NCI-H446 (cell line): ENCODE measurements around the gene ACTRT2.

Experiments used
- DNase-seq, 2 experiments: peaks; one replicate each; lab custom pipeline; 2025; lab: John Stamatoyannopoulos, UW

ACTRT2 gene

DNA sequence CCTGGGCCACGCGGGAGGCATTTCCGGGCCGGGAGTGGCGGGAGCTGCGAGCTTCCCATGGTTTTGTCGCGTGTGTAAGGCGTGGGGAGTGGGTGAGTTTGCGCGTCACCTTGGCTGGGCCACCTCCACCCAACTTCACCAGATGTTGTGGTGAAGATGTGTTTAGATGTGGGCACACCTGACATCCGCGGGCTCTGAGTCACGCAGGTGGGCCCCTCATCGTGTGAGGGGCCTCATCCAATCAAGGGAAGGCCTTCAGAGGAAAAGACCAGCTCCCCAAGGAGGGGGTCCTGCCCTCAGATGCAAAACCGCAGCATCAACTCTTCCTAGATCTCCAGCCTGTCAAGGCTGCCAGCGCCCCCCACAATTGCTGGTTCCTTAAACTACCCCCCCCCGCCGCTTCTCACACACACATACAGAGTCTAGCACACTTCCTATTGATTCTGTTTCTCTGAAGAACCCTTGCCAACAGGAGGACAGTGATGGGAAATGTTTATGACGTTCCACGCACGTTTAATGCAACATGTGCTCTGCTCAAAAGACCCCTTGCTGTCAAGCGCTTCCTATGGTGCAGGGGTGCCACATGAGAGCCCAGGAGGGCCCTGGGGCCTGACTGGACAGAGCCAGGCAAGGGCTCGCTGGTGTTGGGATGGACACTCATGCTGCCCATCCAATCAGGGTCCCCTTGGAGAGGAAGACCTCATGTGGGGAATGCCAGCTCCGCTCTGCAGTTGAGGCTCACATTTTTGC is 11.9 kb downstream of the ACTRT2 start:
- DNase-seq: no peak

DNA sequence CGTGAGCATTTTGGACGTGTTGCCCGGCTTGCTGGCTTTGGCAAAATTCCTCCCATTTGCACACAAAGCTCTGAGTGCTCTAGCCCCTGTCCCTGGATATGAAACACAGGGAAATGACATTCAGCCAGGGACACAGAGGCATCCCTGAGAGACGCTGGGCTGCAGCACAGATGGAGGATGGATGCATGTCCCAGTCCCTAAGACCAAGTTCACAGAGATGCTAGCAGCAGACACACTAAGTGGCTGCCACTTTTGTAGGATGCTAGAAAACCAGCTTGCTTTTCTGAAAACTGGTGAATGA is 12.5 kb downstream of the ACTRT2 start:
- DNase-seq: no peak

DNA sequence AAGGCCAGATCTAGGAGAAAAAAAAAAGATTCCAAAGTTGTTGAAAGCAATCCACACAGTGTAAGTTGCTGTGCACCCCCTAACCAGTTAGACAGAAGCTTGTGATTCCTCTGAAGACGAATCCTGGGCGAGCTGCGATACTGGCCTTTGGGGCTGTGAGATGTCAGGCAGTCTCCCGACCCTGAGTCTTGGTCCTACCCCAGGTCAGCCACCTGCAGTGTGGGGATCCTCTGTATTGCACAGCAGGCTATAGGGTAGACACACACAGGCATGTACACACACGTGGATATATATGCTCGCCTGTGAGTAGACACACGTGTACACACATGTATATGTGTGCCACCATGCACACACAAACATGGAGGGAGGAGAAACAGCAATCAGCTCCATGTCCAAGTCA is 12.9 kb downstream of the ACTRT2 start:
- no peak for DNase-seq

DNA sequence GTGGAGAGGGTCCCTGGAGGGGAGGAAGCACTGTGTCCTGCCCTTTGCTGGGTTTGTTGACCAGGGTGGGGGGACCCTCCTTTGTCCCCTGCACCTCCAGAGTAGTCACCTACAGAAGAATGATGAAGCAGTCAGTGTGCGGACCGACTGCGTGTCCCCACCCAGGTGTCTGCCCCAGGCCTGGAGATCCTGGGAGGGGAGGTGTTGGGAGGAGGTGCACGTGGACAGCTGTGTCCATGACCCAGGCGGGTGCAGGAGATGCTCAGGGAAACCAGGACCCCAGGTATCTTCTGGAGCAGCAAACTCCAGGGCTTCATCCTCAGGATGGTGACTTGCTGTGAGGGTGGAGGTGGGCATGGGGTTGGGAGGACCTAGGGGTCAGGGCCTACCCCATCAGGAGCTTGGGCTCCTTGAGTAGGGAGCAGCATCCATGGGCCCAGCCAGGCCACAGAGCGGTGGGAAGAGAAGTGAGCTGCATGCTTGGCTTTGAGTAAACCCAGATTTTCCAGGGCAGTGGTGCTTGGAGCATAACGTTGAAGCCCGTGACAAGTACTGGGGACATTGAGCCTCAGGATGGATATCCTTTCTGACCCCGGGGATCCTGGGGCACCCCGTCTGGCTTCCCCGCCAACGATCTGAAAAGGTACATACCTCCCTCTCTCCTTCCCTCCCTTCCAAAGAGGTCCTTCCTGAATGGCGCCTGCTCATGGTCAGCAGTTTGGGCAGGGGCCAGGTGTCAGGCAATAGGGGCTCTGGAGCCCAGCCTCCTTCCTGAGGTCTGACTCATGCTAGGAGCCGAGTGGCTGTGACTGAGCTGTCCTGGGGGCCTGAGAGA is 13.7 kb downstream of the ACTRT2 start:
- no peak for DNase-seq

DNA sequence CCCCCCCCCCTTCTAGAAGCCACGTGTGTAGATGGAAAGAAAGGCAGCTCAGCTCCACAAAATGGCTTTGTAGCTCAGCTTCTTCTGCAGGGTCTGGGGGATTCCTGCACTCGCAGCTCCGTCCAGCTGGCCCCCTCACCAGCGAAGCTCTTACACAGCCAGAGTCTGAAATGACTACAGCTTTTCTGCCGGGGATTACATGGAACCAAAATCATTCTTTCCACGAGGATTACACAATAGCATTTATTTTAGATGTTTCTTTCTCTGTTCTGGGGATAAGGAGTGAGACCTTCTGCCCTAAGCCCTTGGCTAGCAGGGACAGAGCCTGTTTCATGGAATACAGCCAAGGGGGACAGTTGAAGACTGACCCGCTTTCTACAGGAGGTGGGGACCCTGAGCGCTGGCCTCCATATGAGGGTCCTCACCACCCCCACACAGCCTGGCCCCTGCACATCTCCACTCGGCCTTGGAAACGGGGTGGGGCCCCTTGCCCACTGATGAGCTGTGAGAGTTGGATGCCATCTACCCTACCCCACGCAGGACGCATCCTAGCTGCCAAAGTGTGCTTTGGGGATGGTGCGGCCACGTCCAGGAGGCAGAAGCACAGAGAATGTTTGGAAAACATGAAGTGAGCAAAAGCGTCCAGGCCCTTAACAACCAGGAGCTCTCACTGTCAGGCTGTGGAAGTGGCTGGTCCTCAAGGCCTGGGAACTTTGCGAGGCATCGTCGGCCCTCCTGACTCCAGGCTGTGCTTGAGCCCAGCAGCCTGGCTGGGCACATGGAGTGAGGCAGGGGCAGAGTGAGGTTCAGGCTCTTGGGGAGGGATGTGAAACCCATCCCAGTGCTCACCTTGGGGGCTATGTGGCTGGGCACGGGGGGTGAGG is 14.5 kb downstream of the ACTRT2 start:
- no peak for DNase-seq

DNA sequence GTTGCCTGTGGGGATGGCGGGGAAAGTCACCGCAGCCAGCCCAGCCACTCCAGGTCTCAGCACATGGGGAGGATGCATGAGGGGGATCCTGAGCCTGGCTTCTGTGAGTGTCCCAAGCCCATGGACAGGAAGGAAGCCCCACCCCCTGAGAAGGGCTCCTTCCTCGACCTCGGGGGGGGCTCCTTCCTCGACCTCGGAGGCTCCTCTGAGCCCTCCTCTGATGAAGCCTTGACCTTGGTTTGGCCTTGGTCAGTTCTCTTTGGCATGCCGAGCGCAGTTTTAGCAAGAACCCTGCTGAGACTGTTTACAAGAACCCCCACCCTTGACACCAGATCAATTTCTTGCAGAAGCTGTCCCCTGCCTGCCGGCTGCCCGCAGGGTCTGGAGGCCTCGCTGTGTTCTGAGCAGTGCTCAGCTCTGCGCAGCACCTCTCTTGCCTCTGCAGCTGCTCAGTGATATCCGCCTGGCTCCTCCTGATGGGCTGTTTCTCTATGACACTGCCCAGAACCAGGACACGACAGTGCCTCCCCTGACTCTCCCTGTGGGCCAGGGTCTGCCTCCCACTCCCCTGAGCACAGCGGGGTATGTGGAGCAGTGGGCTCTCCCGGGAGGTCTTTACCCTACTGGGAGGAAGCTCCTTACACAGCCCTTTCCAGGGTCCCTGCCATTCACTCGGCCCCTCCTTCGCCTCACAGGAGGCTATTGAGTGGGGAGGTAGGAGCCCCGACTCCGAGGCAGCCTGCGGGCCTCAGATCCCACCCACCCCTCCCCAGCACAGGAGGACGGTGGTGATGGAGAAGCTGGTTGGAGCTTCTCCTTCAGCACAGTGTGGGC is 15.4 kb downstream of the ACTRT2 start:
- no peak for DNase-seq

DNA sequence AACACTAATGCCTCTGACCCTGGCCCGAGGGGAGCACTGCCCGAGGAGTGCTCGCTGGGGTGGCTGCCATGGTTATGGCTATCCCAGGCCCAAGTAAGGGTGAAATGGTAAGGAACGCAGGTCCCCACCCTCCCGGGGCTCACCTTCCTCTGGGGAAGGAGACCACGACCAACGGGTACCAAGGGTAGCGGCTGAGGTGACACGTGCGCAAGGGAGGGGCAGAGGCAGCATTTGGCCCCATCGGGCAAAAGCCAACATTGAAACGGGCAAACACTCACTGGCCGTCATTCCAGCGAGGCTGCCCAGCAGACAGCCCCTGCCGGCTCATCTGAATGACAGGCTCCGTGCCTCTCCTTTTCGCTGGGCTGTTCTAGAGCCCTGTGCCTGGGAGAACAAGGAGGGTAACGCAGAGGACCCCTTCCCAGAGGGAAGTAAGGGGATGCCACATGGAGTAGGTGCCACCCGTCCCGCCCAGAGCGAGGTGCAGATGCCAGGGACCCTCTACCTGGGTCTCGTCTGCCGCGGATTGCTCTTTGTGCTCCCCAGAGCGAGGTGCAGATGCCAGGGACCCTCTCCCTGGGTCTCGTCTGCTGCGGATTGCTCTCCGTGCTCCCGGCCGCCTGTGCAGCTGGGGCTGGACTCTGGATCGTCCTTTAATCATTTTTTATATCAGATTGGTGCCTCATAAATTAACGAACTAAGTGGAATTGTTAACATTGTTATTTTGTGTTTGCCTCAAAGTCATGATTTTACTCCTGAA is 16.2 kb downstream of the ACTRT2 start:
- DNase-seq: no peak

DNA sequence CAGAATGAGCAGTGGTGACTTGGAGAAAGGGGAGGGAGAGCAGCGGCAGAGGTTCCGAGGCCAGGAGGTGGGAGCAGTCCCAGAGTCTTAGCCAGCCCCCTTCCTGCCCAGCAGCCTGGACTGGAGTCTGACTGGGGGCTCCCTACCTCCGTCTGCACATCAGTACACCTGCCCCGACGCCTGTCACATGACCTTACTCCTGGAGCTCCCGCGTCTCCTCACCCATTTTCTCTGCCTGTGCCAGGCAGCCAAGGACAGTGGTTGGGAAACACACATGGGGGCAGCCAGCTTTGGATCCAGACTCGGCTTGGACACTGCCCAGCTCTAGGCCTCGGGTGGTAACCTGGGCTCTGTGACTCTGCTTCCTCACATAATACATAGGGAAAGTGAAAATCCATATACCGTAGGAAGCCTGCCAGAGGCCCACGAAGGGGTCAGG is 16.9 kb downstream of the ACTRT2 start:
- DNase-seq: no peak

DNA sequence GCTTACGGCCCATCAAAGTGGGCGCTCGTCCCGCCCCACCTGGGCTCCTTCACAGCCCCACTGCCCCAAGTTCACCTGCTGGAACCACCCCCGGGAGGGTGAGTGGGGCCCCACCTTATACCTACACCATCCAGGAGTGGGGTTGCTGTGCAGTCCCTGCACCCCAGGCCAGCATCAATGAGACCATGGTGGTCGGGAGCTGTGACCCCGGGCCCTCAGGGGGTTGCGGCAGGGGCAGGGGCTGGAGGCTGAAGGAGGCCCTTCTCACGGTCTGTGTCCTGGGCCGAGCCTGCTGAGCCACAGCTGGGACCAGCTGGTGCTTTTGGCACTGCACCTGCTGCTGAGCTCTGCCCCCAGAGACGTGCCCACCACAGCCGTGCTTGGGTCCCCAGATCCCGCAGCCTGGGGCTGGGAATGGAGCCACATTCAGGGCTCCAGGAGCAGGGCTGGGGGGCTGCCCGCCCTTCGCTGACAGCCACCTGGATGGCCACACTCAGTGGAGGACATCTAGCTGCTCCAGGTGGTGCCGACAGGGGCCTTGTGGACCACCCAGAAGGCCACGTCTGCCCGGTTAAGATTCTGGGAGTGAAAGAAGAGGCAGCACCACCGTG is 17.4 kb downstream of the ACTRT2 start:
- DNase-seq: no peak

DNA sequence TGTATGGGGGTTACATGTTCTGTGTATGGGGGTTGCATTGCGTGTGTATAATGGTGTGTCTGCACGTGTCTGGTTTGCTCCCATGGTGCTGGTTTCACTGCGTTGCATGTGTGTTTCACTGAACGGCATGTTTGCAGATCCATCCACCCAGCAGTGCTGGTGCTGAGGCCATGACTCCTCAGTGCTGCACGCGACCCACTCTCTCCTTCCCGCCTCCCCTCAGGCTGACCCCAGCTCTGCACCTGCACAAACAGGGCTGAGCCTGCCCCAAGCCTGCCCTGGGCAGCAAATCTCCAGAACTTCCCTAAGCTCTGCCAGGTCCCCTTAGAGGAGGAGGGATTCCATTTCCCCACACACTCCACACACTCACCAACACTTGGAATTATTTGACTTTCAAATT is 18.7 kb downstream of the ACTRT2 start:
- no peak for DNase-seq

DNA sequence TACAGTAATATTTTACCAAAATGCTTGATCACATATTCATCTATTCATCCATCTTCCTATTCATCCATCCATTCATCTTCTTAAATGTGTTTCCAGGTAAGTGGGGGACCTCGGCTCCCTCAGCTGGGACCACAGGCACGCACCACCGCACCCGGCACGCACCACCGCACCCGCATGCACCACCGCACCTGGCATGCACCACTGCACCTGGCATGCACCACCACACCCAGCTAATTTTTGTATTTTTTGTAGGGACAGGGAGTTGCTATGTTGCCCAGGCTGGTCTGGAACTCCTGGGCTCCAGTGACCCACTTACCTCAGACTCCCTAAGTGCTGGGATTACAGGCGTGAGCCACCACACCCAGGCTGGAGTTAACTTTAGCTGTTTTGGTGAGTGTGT is 21.2 kb downstream of the ACTRT2 start:
- no peak for DNase-seq

DNA sequence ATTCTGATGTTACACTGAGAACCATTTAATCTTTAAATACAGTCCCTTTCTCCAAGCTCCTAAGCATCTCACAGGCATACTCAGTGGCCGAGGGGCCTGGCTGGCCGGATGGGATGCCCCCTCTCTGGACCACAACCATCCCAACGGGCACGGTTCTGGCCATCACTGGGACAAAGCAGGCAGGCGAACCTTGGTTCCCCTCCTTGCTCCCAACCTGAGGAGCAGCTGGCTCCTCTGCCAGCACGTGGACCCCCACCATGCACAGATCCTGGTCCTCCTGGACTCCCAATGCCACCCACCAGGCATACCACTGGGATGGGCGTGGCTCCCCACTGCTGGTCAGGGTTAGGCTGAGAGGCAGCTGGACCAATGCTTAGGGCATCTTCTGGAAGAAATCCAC is 27.9 kb downstream of the ACTRT2 start:
- DNase-seq: no peak

DNA sequence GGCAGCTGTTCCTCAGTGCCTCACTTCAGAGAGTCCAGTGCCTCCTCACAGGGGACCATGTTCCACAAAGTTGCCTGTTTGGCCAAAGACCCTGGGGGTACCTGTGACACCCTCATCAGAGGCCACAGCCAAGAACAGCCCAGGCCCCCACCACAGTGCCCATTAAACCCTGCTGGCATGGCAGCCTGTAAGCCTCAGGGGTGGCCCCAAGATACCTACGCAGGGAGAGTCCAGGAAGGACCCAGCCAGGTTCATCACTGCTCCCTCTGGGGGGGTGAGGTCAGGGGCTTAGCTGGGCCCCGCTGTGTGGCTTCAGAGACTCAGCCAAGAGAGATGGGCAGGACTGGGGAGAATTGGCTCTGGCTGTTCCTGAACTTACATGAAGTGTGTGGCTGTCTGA is 28.6 kb downstream of the ACTRT2 start:
- DNase-seq: no peak

DNA sequence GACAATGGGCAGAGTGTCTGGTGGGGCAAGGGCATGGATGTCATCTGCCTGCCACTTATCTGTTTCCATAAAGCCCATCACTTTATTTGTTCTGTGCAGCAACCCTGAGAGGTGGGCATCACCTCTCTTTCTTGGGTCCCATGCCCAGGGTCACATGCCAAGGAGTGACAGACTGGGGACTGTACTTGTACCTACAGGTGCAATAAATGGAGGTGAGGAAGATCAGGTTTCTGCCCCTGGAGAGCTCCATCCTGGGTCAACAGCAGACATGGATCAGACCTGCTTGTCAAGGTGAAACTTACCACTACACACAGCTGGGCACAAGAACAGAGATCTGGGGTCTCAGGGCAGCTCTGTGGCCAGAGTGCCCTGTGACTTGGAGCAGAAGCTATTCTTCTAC is 29.3 kb downstream of the ACTRT2 start:
- no peak for DNase-seq

DNA sequence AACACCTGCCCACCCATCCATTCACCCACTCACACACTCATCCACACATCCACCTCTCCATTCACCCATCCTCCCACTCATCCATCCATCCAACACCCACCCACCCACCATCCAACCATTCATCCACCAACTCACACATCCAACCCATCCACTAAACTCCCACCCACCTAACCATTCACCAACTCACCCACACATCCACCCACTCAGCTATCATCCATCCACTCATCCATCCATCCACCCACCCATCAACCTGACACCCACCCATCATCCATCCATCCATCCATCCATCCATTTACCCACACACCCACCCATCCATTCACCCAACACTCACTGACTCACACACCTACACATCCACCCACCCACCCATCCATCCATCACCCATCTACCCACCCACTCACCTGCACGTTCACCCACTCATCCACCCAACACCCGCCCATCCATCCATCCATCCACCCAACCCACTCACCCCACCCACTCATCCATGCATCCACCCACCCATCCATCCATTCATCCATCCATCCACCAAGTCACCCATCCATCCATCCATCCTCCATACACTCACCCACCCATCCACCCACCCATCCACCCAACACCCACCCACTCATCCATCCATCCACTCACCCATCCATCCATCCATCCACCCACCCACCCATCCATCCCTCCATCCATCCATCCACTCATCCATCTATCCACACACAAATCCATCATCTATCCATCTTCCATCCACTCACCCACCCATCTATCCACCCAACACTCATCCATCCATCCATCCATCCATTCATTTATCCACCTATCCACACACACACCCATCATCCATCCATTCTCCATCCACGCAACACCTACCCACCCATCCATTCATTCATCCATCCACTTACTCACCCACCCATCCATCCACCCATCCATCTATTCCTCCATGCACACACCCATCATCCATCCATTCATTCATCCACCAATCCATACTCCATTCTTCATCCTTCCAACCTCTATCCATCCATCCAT is 30.3 kb downstream of the ACTRT2 start:
- DNase-seq: no peak

DNA sequence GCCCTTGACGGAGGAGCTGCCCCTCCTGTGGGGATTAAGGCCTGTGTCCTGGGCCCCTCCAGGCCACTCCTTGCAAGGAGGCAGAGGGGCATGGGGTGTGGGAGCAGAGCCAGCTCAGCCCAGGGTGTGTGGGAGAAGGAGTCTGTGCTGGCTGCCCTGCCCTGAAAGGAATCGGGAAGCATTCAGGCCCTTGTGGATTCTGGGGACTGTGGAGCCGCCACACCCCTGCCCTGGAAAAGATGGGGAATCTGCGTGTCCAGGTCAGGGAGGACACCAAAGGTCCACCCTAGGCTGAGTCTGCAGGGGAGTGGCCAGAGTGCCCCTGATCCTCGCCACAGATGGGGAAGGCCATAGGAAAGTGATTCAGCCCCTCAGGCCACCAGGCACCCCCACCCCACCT is 31.2 kb downstream of the ACTRT2 start:
- no peak for DNase-seq

DNA sequence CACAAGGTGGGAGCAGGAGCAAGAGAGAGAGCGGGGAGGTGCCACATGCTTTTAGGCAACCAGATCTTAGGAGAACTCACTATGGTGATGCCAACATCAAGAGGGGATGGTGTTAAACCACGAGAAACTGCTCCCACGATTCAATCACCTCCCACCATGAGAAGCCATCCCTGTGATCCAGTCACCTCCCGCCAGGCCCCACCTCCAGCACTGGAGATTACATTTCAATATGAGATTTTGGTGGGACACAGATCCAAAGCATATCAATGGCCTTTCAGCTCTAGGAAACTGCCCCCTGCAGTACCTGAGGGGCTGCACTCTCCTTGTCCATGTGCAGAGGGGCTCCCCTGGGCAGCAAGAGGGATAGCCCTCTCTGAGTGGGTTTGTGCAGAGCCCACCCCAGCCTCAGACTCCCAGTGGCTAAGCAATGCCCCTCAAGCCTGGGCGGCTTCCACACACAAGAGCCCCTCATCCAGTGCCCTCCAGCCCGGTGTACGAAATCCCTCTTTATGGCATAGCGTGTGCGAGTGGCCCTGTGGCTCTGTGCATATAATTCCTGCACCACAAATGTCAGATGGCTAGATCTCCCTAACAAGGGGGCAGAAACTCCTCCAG is 32.2 kb downstream of the ACTRT2 start:
- no peak for DNase-seq

DNA sequence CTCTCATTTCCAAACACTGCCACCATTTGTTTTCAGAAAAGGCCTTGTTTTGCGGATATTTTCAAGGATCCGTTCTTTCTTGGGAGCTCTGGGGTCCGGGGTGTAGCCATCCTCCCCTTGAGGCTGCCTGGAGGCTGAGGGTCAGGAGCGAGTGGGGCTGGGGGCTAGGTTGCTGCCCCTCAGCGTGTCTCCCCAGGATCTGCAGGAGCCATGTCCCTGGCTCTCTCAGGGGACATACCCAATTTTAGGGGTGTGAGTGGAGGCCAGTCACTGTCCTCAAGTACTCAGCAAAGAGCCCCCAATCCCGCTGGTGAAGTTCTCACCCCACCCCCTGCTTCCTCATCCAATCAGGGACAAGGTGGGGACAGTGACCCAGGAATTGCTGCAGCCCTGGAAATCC is 32.7 kb downstream of the ACTRT2 start:
- no peak for DNase-seq

DNA sequence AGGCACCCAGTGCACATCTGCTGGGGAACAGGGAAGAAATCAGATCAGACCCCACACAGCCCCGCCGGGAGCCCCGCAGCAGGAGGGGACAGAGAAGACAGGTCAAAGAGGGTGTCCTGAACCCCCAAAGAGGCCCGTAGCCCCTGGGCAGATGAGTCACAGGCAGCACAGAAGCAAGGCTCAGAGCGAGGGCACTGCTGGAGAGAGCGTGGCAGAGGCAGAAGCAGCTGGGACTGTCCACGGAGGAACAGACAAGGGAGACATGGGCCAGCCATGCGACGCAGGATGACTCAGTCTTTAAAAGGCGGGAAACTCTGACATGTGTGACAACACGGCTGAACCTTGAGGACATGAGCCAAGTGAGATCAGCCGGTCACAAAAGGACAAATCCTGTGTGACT is 33.2 kb downstream of the ACTRT2 start:
- no peak for DNase-seq
